Measurements from ENCODE around the gene ZNF76.

The ZNF76 gene

GRCh38 chr6:35237476-35237875 lies 22.1 kb upstream of the ZNF76 start:
- no peak for DNase-seq (ENCODE audit: low spot score)

GRCh38 chr6:35238843-35239289 lies 20.7 kb upstream of the ZNF76 start:
- no peak for DNase-seq (ENCODE audit: low spot score)

DNA sequence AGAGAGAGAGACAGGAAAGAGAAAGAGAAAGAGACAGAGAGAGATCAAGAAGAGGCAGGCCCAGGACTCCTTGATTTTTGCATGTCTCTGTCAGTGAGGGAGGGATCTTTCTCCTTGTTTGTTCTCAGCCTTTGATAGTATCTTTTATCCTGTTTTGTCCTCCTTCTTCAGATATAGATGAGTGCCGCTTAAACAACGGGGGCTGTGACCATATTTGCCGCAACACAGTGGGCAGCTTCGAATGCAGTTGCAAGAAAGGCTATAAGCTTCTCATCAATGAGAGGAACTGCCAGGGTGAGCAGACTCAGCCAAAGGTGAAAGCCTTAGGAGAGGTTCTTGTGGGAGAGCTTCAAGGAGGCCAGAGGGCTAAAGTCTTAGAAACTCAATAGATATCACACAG lies 20.0 kb upstream of the ZNF76 start:
- DNase-seq (ENCODE audit: low spot score): no peak

DNA sequence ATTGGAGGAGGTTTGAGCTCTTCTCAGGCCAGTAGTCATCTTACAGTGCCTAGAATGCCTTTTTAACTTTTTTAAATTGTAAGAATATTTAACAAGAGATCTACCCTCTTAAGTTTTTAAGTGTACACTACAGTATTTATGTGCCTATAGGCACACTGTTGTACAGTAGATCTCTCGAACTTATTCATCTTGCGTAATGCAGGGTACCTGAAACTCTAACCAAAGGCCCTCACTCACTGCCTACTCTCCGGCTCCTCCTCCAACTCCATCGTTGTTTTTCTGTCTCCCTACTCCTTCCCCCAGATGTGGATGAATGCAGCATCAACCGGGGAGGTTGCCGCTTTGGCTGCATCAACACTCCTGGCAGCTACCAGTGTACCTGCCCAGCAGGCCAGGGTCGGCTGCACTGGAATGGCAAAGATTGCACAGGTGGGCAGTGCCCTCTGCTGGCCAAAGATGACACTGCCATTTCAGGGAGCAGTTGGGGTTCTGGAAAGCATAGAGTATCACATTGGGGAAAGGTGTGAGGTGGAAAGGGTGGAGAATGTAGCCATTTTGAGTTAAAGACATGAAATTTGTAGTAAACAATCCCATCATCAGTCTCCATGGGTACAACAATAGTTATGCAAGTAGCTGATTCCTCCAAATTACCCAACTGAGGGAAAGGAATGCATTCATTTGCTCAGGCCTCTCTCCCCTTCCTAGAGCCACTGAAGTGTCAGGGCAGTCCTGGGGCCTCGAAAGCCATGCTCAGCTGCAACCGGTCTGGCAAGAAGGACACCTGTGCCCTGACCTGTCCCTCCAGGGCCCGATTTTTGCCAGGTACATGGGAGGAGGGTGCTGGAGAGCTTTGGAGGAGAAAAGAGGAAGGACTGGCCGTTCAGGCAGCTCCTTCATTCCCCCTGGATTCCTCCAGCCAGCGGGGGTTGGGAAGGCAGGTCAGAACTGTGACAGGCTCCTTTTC lies 18.4 kb upstream of the ZNF76 start:
- peak; percentile 86 for DNase-seq (ENCODE audit: low spot score)

DNA sequence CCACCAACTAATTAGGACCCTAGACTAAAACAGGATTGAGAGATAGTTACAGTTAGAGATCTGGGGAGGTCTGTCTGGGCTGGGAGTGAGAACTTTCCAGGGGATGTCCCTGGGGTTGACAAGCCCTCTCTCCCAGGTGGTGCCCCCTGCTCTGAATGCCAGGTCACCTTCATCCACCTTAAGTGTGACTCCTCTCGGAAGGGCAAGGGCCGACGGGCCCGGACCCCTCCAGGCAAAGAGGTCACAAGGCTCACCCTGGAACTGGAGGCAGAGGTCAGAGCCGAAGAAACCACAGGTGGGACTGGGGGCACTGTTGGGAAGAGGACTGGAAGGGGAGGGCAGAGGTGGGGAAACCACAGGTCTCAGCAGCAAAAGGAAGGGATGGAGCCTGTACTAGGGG lies 17.0 kb upstream of the ZNF76 start:
- DNase-seq (ENCODE audit: low spot score): no peak

DNA sequence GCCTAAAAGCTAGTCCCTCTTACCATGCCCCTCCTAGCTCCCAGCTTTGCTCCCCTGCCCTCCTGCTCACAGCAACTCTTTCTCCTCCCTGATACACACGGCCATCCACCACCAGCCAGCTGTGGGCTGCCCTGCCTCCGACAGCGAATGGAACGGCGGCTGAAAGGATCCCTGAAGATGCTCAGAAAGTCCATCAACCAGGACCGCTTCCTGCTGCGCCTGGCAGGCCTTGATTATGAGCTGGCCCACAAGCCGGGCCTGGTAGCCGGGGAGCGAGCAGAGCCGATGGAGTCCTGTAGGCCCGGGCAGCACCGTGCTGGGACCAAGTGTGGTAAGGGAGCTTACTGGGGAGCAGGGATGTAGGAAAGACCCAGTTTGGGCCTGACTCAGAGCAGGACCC lies 16.6 kb upstream of the ZNF76 start:
- no peak for DNase-seq (ENCODE audit: low spot score)

- DNase-seq (ENCODE audit: low spot score): no peak
Observed at GRCh38 chr6:35243386-35243958, 16.1 kb upstream of the ZNF76 start.

DNA sequence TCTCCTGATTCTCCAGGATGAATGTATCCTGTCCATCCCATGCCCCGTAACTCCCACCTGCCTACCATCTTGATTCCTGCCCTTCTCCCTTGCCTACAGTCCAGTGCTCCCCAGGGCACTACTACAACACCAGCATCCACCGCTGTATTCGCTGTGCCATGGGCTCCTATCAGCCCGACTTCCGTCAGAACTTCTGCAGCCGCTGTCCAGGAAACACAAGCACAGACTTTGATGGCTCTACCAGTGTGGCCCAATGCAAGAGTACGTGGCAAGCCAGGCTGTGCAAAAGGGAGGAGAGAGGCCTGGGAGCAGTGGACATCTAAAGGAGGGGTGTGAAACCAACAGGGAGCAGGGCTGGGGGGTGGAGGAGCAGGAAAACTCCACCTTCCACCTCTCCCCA lies 15.0 kb upstream of the ZNF76 start:
- no peak for DNase-seq (ENCODE audit: low spot score)

- no peak for DNase-seq (ENCODE audit: low spot score)
Observed at GRCh38 chr6:35247642-35248231, 11.8 kb upstream of the ZNF76 start.

- DNase-seq (ENCODE audit: low spot score): no peak
Observed at GRCh38 chr6:35248300-35248699, 11.2 kb upstream of the ZNF76 start.

- no peak for DNase-seq (ENCODE audit: low spot score)
Observed at GRCh38 chr6:35248965-35249364, 10.6 kb upstream of the ZNF76 start.

DNA sequence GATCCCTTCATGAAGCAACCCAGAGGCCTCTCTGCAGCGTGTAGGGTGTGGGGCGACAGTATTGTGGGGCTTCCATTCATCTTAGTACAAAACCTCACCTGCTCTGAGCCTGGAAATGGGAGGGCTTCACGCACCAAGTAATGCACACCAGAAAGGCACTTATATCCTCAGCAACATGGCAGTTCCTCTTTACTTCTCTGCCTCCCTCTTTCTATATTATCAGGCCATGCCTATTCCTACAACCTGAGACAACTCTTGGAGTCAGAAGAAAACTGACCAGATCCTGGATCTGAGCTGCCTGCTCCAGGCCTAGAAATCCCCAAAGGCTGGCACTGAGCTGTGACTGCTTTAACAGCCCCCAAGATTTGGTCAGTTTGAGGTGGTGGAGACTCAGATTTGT lies 7.6 kb upstream of the ZNF76 start:
- DNase-seq (ENCODE audit: low spot score): no peak

GRCh38 chr6:35253249-35253648 lies 6.3 kb upstream of the ZNF76 start:
- DNase-seq (ENCODE audit: low spot score): no peak

- no peak for DNase-seq (ENCODE audit: low spot score)
Observed at GRCh38 chr6:35258336-35258735, 1.2 kb upstream of the ZNF76 start.

- no peak for DNase-seq (ENCODE audit: low spot score)
Observed at GRCh38 chr6:35258858-35259193, 709 bp upstream of the ZNF76 start.

DNA sequence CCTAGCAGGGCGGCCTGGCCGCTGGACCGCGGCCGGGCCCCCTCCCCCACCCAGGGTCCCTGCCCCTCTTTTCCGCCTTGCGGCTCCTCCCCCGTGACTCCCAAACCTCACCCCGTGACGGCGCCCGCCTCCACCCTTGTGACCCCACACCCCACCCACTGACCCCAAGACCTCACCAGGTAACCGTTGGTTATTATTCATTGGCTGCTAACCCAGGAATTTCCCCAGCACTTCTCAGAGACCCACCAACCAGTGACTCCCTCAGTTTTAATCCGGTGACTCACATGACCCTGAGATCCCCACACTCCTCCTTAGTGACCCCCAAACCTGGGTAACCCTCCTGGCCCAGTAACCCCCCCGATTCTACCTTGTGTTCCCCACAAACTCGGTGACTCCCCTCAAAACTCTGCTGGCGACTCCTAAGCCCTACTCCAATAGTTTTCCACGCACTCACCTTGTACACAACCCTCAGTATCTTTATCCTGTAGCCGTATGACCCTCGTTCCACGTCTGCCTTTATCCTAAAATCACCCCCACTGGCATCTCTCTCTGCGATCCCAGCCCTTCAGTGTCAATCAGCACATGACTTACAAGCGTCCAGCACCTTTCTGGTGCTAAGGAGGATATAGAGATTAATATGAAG lies 534 bp downstream of the ZNF76 start:
- no peak for DNase-seq (ENCODE audit: low spot score)

GRCh38 chr6:35260591-35261570 lies 1.3 kb downstream of the ZNF76 start:
- no peak for DNase-seq (ENCODE audit: low spot score)

DNA sequence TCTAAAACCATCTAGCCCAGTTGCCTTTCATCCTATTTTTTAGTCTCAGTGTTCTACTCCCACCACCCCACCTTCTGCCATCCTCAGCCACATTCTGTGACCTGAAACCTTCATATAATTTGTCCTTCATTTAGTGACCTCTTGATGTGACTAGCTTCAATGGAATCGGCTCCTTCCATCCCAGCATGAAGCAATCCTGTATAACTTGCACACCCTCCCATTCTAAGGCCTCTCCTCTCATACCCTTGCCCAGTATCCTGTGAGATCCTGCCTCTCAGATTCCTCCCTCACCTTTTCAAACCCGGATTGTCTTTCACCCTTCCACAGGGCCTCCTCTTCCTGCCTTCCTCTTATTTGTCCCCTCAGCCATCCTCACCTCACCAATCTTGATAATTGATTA lies 3.1 kb downstream of the ZNF76 start:
- DNase-seq (ENCODE audit: low spot score): no peak

DNA sequence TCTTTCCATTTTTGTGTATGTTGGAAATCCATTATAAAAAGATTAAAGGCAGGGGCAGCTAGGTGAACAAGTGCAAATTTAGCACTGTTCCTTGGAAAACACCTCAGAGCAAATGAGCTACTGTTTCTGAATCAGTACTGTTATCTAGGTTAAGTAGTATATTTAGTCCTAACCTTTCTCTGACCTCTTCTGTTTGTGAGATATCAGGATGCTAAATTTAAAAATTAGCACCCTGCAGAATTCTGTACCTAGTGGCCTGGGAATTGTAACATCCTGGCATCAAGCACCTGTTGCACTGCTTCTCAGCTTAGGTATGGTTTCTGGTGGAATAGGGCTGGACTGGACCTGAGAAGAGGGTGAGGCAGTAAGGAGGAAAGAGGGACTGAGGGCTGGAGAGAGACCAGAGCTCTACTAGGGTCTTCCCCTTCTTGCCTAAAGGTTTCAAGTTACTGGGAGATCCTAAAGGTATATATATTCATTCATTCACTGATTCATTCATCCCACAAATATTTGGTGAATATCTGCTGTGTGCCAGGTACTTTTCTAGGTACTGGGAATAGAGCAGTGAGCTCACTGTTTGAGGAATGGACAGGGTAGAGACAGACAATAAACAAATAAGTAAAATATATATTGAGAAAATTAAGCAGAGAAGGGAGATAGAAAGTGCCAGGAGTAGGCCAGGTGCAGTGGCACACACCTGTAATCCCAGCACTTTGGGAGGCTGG lies 5.2 kb downstream of the ZNF76 start:
- DNase-seq (ENCODE audit: low spot score): no peak

- DNase-seq (ENCODE audit: low spot score): no peak
Observed at GRCh38 chr6:35265523-35265922, 6.0 kb downstream of the ZNF76 start.

DNA sequence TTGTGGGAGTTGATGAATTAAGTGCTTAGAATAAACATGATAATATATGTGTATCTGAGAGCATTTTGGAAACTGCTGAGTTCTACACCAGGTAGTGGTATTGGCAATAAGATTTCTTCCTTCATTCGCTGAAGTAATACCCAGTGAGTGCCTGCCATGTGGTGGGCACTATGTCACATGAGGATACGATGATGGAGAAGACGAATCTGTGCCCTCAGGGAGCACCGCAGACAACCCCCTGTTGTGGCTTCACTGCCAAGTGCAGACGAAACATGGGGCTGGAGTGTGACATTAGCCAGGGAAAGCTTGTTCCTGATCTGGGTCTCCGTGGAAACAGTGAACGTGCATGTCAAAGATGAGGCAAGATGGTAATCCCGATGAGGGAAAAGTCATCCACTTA lies 7.9 kb downstream of the ZNF76 start:
- no peak for DNase-seq (ENCODE audit: low spot score)
